ENCODE data around the gene SDK1.

The SDK1 gene

GRCh38 chr7:4009211-4010060 lies 708.4 kb downstream of the SDK1 start:
- no peak for DNase-seq

- no peak for DNase-seq
These were observed 709.1 kb downstream of the SDK1 start for GRCh38 chr7:4010061-4010605.

DNA sequence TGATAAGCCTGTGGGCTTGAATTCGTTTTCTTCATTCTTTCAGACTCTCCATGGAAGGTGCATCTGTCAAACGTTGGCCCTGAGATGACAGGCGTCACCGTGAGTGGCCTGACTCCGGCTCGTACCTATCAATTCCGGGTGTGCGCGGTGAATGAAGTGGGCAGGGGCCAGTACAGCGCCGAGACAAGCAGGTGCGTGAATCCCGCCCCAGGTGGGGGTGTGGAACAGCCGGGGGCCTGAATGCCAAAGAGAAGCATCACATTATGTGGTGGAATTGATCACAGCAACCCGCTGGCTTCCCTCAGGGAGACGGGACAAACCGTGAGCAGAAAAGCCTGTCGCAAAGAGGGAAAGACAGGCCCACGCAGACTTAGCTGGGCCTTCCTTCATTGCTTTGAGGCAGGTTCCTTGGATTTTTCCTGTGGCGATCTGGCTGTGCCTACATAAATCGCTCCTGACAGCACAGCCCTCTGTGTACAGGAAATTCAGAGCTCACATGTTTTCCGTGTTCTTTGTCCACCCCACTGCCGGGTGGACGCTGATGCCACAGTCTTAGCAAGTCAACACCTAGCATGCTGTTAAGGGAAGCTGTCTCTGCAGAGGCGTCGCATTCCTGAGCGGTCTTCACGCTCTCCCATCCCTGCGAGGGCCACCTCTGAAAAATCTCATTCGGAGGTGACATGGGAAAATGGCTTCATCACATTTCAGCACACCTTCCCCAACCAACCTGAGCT lies 710.0 kb downstream of the SDK1 start:
- DNase-seq = no peak

DNA sequence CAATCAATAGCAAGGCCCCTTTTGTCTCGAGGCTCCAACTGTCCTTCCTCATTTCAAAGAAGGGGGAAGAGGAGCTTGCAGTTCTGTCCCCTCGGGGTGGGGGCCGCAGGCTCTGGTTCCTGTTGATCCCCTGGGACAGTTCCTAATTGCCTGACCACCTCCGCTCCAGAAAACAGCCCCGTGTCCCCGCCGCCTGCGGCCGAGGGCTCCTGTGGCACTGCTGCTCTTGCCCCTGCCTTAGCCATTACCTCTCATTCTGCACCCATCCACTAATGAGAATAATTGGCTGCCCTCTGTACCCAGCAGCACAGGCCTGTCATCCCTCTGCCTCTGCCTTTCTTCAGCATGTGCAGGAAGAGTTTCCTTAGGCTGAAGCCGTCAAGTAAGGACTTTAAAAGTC lies 712.7 kb downstream of the SDK1 start:
- DNase-seq = no peak

- no peak for DNase-seq
These were observed 713.4 kb downstream of the SDK1 start for GRCh38 chr7:4014346-4015050.

DNA sequence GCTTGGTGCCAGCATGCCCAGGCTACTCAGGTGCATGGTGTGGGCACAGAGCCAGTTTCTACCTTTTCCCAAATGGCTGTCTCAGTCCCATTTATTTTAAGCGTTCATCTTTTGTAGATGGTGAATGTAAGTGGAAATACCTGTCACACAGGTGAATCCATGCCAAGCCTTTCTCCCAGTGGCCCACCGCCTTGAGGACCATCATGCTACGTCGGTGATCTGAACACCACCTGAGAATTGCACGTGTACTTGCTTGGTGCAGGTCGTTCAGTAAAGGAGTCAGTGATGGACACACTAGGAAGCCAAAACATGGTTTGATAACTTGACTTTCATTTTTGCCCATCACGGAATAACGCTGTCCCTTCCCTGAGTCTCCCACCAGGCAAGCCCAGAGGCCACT lies 714.3 kb downstream of the SDK1 start:
- DNase-seq = no peak

DNA sequence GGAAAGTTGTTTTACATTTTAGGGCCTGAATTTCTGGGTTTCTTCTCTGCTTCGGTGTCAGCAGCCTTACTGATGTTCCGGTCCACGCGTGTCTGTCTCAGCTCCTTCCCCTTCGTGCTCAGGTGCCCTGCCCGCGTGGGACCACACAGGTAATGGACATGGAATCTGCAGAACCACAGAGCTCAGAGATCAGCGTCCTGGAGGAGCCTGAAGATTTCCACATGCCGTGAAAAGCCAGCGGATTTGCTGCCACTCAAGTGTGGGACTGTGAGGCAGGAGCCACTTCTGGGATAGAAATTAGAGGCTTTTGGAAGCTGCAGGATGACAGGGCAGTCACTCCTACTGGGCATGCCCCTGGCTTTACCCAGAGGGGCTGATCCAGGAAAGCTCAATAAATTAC lies 714.9 kb downstream of the SDK1 start:
- DNase-seq = no peak

GRCh38 chr7:4017081-4017480 lies 716.0 kb downstream of the SDK1 start:
- no peak for DNase-seq

DNA sequence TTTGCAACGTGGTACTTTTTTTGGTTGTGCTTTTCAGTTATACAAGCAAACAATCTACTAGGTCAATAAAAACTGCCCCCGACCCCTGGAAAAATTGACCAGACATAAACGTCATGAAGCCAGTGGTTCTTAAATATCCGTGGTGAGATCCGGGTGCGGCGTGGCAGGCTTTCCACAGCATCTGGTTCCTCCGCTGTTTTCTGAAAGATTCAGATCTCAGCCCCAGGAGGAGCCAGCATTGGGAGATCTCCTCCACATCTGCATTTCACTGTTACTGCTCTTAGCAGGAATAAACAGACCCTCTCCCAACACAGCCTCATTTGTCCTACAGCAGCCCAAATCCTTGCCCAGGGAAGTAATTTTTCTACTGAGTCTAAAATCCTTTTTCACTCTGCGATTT lies 716.7 kb downstream of the SDK1 start:
- DNase-seq = no peak

DNA sequence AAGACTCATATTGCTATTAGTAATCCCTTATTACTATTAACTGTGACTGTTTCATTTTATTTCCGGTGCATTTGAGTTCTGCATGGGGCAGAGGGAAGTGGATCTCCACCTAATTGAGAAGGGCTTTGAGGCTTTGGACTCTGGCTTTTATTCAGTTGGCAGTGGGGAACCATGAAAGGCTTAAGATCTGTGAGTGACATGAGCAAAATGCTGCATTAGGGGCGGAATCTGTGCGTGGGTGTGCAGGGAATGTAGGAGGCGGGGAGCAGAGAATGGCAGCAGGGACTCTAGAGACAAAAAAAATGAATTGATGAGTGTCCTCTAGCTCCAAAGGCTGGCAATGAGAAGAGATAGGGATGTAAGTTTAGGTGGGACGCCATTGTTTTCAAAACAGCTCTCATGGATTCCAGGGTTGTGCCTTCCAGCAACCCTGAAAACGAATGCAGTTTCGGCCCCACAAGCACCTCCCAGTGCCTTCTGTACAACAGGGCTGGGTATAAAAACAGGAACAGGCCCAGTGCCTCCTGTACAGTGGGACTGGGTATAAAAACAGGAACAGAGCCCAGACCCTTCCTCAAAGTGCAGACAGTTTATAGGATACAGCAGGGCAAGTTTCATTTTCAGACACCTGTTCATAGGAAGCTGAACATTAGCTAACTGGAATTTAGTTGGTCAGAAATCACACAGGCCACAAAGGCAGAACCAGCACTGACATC lies 717.7 kb downstream of the SDK1 start:
- no peak for DNase-seq

DNA sequence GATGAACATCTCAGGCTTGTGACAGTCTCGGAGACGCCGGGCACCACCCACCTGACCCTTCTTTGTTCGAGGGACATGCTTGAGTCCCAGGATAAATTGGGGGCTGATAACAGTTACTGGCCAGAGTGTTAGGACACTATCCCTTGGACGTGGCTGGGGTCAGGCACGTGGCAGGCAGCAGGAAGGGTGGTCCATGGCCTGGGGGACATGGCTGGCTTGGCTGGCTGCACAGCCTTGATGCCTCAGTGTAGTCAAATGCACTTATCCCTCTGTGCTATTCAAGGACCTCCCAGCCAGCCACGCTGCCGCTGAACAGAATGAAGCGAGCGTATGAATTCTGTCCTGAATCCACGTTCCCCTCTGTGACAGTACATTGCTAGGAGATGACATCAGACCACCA lies 719.0 kb downstream of the SDK1 start:
- no peak for DNase-seq

- DNase-seq = no peak
These were observed 720.4 kb downstream of the SDK1 start for GRCh38 chr7:4021413-4021812.

GRCh38 chr7:4022265-4022664 lies 721.2 kb downstream of the SDK1 start:
- DNase-seq = no peak

DNA sequence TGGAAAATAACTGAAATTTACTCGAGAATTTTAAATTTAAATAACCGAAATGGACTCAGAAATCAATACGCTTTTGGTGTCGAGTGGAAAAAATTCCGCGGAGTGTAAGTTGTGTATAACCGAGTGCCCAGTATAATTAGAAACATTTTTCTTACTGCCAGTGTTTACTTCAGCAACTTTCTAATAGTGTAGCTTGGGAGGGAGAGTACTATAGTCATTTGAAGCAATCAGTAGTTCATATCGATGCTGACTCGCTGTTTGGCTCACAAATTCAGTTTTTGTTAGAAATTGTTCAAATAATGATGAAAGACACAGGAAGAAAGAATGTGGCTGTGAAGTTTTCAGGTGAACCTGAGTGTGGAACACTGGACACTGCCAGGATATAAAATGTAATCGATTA lies 722.5 kb downstream of the SDK1 start:
- no peak for DNase-seq

GRCh38 chr7:4024133-4024532 lies 723.1 kb downstream of the SDK1 start:
- no peak for DNase-seq

GRCh38 chr7:4024806-4025205 lies 723.8 kb downstream of the SDK1 start:
- no peak for DNase-seq

DNA sequence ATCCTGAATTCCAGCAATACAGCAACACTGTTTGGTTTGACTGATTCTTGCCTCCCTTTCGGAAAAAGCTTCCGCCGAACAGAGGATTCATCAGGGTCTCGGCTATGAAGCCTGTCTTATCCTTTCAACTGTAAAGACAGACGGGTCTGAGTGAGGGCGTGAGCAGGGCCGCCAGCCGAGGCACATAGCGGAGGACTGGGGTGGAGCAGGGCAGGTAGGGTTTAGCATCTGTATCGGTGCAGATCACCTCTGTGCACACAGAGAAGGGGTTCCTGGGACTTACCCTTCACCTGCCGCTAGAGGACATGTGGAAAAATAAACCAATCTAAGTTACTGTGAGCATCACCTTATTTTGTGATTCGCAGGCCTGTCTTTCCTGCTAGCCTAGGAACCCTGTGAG lies 724.2 kb downstream of the SDK1 start:
- DNase-seq = no peak

GRCh38 chr7:4025694-4026615 lies 724.9 kb downstream of the SDK1 start:
- DNase-seq = no peak

GRCh38 chr7:4026941-4027486 lies 726.0 kb downstream of the SDK1 start:
- DNase-seq = no peak

DNA sequence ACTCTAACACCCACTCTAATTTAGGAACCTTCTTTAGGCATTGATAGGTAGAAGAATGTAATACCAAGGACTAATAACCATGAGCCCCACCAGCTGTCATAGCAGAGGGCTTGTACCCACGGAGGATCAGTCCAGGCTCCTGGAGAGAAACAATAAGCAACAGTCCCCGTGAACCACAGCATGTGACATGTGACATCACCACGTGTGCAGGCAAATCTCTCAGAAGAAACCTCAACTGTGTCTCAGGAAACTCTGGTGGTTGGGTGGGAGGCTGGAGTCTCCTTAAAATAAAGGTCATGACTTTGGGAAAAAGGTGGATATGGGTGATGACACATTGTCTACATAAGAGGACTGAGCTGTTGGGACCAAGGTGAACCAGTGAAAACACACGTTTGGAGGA lies 727.2 kb downstream of the SDK1 start:
- DNase-seq = no peak

- no peak for DNase-seq
These were observed 728.9 kb downstream of the SDK1 start for GRCh38 chr7:4029941-4030340.

Data from stimulated activated CD4-positive, alpha-beta T cell treated with anti-CD3 and anti-CD28 coated beads, Interleukin-12 subunit alpha, Interleukin-12 subunit beta, amount 100 ng/mL, for 4 hours (primary cell).